ENCODE measurements around the gene CD7.

Gene CD7

GRCh38 chr17:82297714-82298537, 19.5 kb downstream of the CD7 start:
- DNase-seq = peak; percentile 21 to 67

- DNase-seq = peak in 1 of 2 experiments; percentile 25
Observed at GRCh38 chr17:82297280-82297713, 20.1 kb downstream of the CD7 start.

GRCh38 chr17:82296511-82297279, 20.7 kb downstream of the CD7 start:
- no peak for DNase-seq

GRCh38 chr17:82295472-82295814, 22.0 kb downstream of the CD7 start:
- DNase-seq = no peak

GRCh38 chr17:82294064-82294773, 23.2 kb downstream of the CD7 start:
- DNase-seq = no peak

GRCh38 chr17:82292251-82293154, 24.9 kb downstream of the CD7 start:
- peak; percentile 95 to 99 for DNase-seq

GRCh38 chr17:82291582-82292250, 25.7 kb downstream of the CD7 start:
- DNase-seq = no peak

GRCh38 chr17:82287868-82288801, 29.3 kb downstream of the CD7 start:
- no peak for DNase-seq

- no peak for DNase-seq
Observed at GRCh38 chr17:82287013-82287867, 30.2 kb downstream of the CD7 start.

- DNase-seq = no peak
Observed at GRCh38 chr17:82285141-82285540, 32.3 kb downstream of the CD7 start.

- DNase-seq = peak in 1 of 2 experiments; percentile 20
Observed at GRCh38 chr17:82283208-82283749, 34.1 kb downstream of the CD7 start.

- no peak for DNase-seq
Observed at GRCh38 chr17:82282239-82283207, 34.9 kb downstream of the CD7 start.

GRCh38 chr17:82281502-82282238, 35.7 kb downstream of the CD7 start:
- DNase-seq = no peak

GRCh38 chr17:82281076-82281475, 36.3 kb downstream of the CD7 start:
- no peak for DNase-seq

GRCh38 chr17:82280537-82280936, 36.9 kb downstream of the CD7 start:
- DNase-seq = no peak

- no peak for DNase-seq
Observed at GRCh38 chr17:82278786-82279391, 38.5 kb downstream of the CD7 start.

- no peak for DNase-seq
Observed at GRCh38 chr17:82278308-82278707, 39.1 kb downstream of the CD7 start.
